ENCODE data around the gene ATRNL1.

DNA sequence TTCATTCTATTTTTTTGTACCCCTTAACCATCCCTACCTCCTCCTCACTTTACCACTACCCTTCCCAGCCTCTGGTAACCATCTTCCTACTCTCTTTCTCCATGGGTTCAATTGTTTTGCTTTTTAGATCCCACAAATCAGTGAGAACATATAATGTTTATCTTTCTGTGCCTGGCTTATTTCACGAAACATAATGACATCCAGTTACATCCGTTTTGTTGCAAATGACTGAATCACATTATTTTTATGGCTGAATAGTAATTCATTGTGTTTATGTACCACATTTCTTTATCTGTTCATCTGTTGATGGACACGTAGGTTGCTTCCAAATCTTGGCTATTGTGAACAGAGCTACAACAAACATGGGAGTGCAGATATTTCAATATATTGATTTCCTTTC is 24.1 kb downstream of the ATRNL1 start:
- TF ChIP-seq POLR2A (IDR thresholded peaks at IDR 0.05): no peak
- TF ChIP-seq CTCF (IDR thresholded peaks at IDR 0.05): no peak
- no peak for TF ChIP-seq POLR2AphosphoS5 (IDR thresholded peaks at IDR 0.05)
